IMR-90 (cell line): ENCODE measurements around the gene KRTAP10-3.

ENCODE experiments used
- BHLHE40 ChIP-seq: fragments of 150-350 bp; IDR thresholded peaks from 2 replicates; pipeline ENCODE4 v1.6.1; 2016; ENCODE audit warnings: mild to moderate bottlenecking, low read depth, low read length
- FOS ChIP-seq: fragments of 150-350 bp; IDR thresholded peaks from 2 replicates; pipeline ENCODE4 v1.6.1; 2016; ENCODE audit warnings: low read depth, low read length
- MAFK ChIP-seq: IDR thresholded peaks from 2 replicates; pipeline ENCODE4 v1.6.1; 2012; ENCODE audit warnings: low read depth, low read length, improper control_type of control experiment
- MAZ ChIP-seq: IDR thresholded peaks from 2 replicates; pipeline ENCODE4 v1.6.1; 2012; ENCODE audit warnings: low read depth, mild to moderate bottlenecking, low read length, improper control_type of control experiment, moderate library complexity, borderline replicate concordance
- MXI1 ChIP-seq: IDR thresholded peaks from 2 replicates; pipeline ENCODE4 v1.6.1; 2012; ENCODE audit warnings: low read depth, mild to moderate bottlenecking, low read length, moderate library complexity, borderline replicate concordance
- POLR2A ChIP-seq: IDR thresholded peaks from 2 replicates; pipeline ENCODE4 v1.6.1; 2012; ENCODE audit warnings: mild to moderate bottlenecking, low read depth, low read length
- RAD21 ChIP-seq: IDR thresholded peaks from 2 replicates; pipeline ENCODE4 v1.6.1; 2012; ENCODE audit warnings: low read length, improper control_type of control experiment
- RCOR1 ChIP-seq: IDR thresholded peaks from 2 replicates; pipeline ENCODE4 v1.6.1; 2012; ENCODE audit warnings: mild to moderate bottlenecking, low read length, improper control_type of control experiment; ENCODE audit not compliant: insufficient replicate concordance
- SMC3 ChIP-seq: fragments of 150-350 bp; IDR thresholded peaks from 2 replicates; pipeline ENCODE4 v1.6.1; 2016; ENCODE audit warnings: low read depth, mild to moderate bottlenecking, antibody characterized with exemption, low read length, moderate library complexity
- TF ChIP-seq, protein P1 (sequence below): conservative IDR thresholded peaks from 2 replicates; pipeline ENCODE4 v1.5.1; 2012; ENCODE audit warnings: mild to moderate bottlenecking, low read depth, low read length, improper control_type of control experiment

DNA sequence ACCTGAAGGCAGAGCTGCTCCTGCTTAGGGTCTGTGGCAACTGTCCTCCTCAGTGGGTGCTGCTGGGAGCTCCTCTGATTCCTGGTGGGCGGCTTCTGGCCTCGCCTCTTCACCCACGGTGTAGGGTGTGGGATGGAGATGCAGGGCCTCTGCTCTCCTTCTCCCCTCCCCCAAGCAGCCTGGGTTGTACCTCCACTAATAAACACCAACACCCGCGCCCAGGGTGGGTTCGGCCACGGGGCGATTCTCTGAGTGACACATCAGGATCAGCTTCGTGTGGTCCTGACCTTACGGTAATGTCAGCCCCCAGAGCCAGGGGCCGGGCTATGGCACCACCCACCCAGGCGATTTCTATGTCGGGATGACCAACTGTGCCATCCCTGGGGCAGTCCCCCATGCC, 42.3 kb downstream of the KRTAP10-3 start:
- TF ChIP-seq, protein P1, sequence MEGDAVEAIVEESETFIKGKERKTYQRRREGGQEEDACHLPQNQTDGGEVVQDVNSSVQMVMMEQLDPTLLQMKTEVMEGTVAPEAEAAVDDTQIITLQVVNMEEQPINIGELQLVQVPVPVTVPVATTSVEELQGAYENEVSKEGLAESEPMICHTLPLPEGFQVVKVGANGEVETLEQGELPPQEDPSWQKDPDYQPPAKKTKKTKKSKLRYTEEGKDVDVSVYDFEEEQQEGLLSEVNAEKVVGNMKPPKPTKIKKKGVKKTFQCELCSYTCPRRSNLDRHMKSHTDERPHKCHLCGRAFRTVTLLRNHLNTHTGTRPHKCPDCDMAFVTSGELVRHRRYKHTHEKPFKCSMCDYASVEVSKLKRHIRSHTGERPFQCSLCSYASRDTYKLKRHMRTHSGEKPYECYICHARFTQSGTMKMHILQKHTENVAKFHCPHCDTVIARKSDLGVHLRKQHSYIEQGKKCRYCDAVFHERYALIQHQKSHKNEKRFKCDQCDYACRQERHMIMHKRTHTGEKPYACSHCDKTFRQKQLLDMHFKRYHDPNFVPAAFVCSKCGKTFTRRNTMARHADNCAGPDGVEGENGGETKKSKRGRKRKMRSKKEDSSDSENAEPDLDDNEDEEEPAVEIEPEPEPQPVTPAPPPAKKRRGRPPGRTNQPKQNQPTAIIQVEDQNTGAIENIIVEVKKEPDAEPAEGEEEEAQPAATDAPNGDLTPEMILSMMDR = no peak
- TF ChIP-seq POLR2A (no peak), MAFK (no peak), MAZ (no peak), RCOR1 (no peak), FOS (no peak), RAD21 (no peak), MXI1 (no peak), SMC3 (no peak), BHLHE40 (no peak)
